HEK293 (cell line): ENCODE measurements around the gene CTTN.

Experiments used
- CTCF ChIA-PET: fragments of 350-600 bp; formaldehyde crosslinking; extraction: SDS; loops from one replicate; lab custom pipeline; 2021; ENCODE audit warnings: antibody characterized with exemption; lab: Yijun Ruan, JAX
- POLR2A ChIA-PET: fragments of 300-600 bp; formaldehyde crosslinking; extraction: SDS; loops from one replicate; lab custom pipeline; 2020; ENCODE audit warnings: antibody characterized with exemption, inconsistent platforms; lab: Yijun Ruan, JAX
- H3K27ac ChIP-seq: fragments of 200-500 bp; sonication (Bioruptor generic); 2 replicates; pipeline ENCODE4 v1.5.1; 2014; ENCODE audit warnings: low read depth, low read length, control low read depth, inconsistent platforms; ENCODE audit errors: extremely low read depth
- H3K36me3 ChIP-seq, 2 experiments: fragments of 200-500 bp in 1 of 2; sonication (Bioruptor generic) in 1 of 2; 1 replicate in 1 of 2; 2 replicates in 1 of 2; pipeline ENCODE4 v1.5.1; 2014 to 2017; ENCODE audit warnings: inconsistent platforms in 2 of 2, low read length in 2 of 2; ENCODE audit not compliant: control insufficient read depth in 2 of 2, insufficient read depth in 1 of 2
- H3K4me1 ChIP-seq: fragments of 200-500 bp; sonication (Bioruptor generic); 2 replicates; pipeline ENCODE4 v1.5.1; 2014; ENCODE audit warnings: mild to moderate bottlenecking, low read length, inconsistent platforms; ENCODE audit not compliant: control insufficient read depth, insufficient read depth
- H3K4me3 ChIP-seq: 2 replicates; pipeline ENCODE4 v1.5.1; 2011; ENCODE audit warnings: low read depth, mild to moderate bottlenecking, control low read depth, low read length, moderate library complexity
- H3K9me3 ChIP-seq: fragments of 200-500 bp; sonication (Bioruptor generic); 2 replicates; pipeline ENCODE4 v1.5.1; 2014; ENCODE audit warnings: low read depth, low read length, inconsistent platforms; ENCODE audit not compliant: control insufficient read depth, insufficient read depth
- FEZF1 ChIP-seq: fragments of 450-650 bp; formaldehyde crosslinking; IDR thresholded peaks from 2 replicates; pipeline ENCODE4 v1.5.1; 2016; ENCODE audit warnings: missing biosample characterization, missing genetic modification characterization
- KLF9 ChIP-seq: fragments of 450-650 bp; formaldehyde crosslinking; IDR thresholded peaks from 2 replicates; pipeline ENCODE4 v1.5.1; 2016; ENCODE audit warnings: missing biosample characterization, missing genetic modification characterization, low read depth
- OVOL3 ChIP-seq: fragments of 450-650 bp; formaldehyde crosslinking; IDR thresholded peaks from 2 replicates; pipeline ENCODE4 v1.5.1; 2016; ENCODE audit warnings: missing biosample characterization, missing genetic modification characterization
- PRDM1 ChIP-seq: fragments of 450-650 bp; formaldehyde crosslinking; IDR thresholded peaks from 2 replicates; pipeline ENCODE4; 2016; ENCODE audit warnings: missing biosample characterization, missing genetic modification characterization
- REPIN1 ChIP-seq: fragments of 450-650 bp; formaldehyde crosslinking; IDR thresholded peaks from 2 replicates; pipeline ENCODE4 v1.5.1; 2017; ENCODE audit warnings: missing biosample characterization, missing genetic modification characterization, low read depth
- SCRT2 ChIP-seq: fragments of 450-650 bp; formaldehyde crosslinking; IDR thresholded peaks from 2 replicates; pipeline ENCODE4 v1.5.1; 2016; ENCODE audit warnings: missing biosample characterization, missing genetic modification characterization
- SP2 ChIP-seq: fragments of 450-650 bp; formaldehyde crosslinking; IDR thresholded peaks from 2 replicates; pipeline ENCODE4 v1.5.1; 2016; ENCODE audit warnings: missing biosample characterization, missing genetic modification characterization
- TCF7L2 ChIP-seq: IDR thresholded peaks from 2 replicates; pipeline ENCODE4 v1.6.1; 2011; ENCODE audit warnings: low read depth, mild to moderate bottlenecking, inconsistent platforms, low read length, moderate library complexity, borderline replicate concordance
- YY2 ChIP-seq: fragments of 450-650 bp; formaldehyde crosslinking; IDR thresholded peaks from 2 replicates; pipeline ENCODE4 v1.5.1; 2016; ENCODE audit warnings: missing biosample characterization, missing genetic modification characterization
- ZBTB20 ChIP-seq: fragments of 450-650 bp; formaldehyde crosslinking; IDR thresholded peaks from 2 replicates; pipeline ENCODE4 v1.5.1; 2016; ENCODE audit warnings: missing biosample characterization, missing genetic modification characterization
- ZIC2 ChIP-seq: fragments of 450-650 bp; formaldehyde crosslinking; IDR thresholded peaks from 2 replicates; pipeline ENCODE4 v1.5.1; 2016; ENCODE audit warnings: missing biosample characterization, missing genetic modification characterization
- ZNF133 ChIP-seq: fragments of 450-650 bp; formaldehyde crosslinking; IDR thresholded peaks from 2 replicates; pipeline ENCODE4 v1.5.1; 2016; ENCODE audit warnings: missing biosample characterization, missing genetic modification characterization
- ZNF140 ChIP-seq: fragments of 450-650 bp; formaldehyde crosslinking; IDR thresholded peaks from 2 replicates; pipeline ENCODE4 v1.5.1; 2016; ENCODE audit warnings: missing biosample characterization, missing genetic modification characterization
- ZNF146 ChIP-seq: fragments of 450-650 bp; formaldehyde crosslinking; IDR thresholded peaks from 2 replicates; pipeline ENCODE4 v1.5.1; 2016; ENCODE audit warnings: missing biosample characterization, missing genetic modification characterization
- ZNF19 ChIP-seq: fragments of 450-650 bp; formaldehyde crosslinking; IDR thresholded peaks from 2 replicates; pipeline ENCODE4; 2016; ENCODE audit warnings: missing biosample characterization, missing genetic modification characterization, low read depth
- ZNF211 ChIP-seq: fragments of 450-650 bp; formaldehyde crosslinking; IDR thresholded peaks from 2 replicates; pipeline ENCODE4 v1.5.1; 2016; ENCODE audit warnings: low read depth, missing biosample characterization, missing genetic modification characterization
- ZNF23 ChIP-seq: fragments of 450-650 bp; formaldehyde crosslinking; IDR thresholded peaks from 2 replicates; pipeline ENCODE4 v1.5.1; 2016; ENCODE audit warnings: missing biosample characterization, missing genetic modification characterization, borderline replicate concordance
- ZNF280C ChIP-seq: fragments of 450-650 bp; formaldehyde crosslinking; IDR thresholded peaks from 2 replicates; pipeline ENCODE4 v1.5.1; 2016; ENCODE audit warnings: missing biosample characterization, missing genetic modification characterization
- ZNF473 ChIP-seq: fragments of 450-650 bp; formaldehyde crosslinking; IDR thresholded peaks from 2 replicates; pipeline ENCODE4 v1.5.1; 2017; ENCODE audit warnings: missing biosample characterization, missing genetic modification characterization
- ZNF48 ChIP-seq: fragments of 450-650 bp; formaldehyde crosslinking; IDR thresholded peaks from 2 replicates; pipeline ENCODE4 v1.5.1; 2016; ENCODE audit warnings: missing biosample characterization, missing genetic modification characterization
- ZNF664 ChIP-seq: fragments of 450-650 bp; formaldehyde crosslinking; IDR thresholded peaks from 2 replicates; pipeline ENCODE4 v1.5.1; 2016; ENCODE audit warnings: missing biosample characterization, missing genetic modification characterization
- ZNF701 ChIP-seq: fragments of 450-650 bp; formaldehyde crosslinking; IDR thresholded peaks from 2 replicates; pipeline ENCODE4 v1.5.1; 2016; ENCODE audit warnings: missing biosample characterization, missing genetic modification characterization
- ZNF792 ChIP-seq: fragments of 450-650 bp; formaldehyde crosslinking; IDR thresholded peaks from 2 replicates; pipeline ENCODE4 v1.5.1; 2016; ENCODE audit warnings: missing biosample characterization, missing genetic modification characterization
- ZXDB ChIP-seq: fragments of 450-650 bp; formaldehyde crosslinking; IDR thresholded peaks from 2 replicates; pipeline ENCODE4 v1.5.1; 2016; ENCODE audit warnings: missing biosample characterization, missing genetic modification characterization
- TF ChIP-seq, protein P1 (sequence below): fragments of 450-650 bp; formaldehyde crosslinking; IDR thresholded peaks from 2 replicates; pipeline ENCODE4 v1.5.1; 2016; ENCODE audit warnings: missing biosample characterization, missing genetic modification characterization, borderline replicate concordance

Gene CTTN

DNA sequence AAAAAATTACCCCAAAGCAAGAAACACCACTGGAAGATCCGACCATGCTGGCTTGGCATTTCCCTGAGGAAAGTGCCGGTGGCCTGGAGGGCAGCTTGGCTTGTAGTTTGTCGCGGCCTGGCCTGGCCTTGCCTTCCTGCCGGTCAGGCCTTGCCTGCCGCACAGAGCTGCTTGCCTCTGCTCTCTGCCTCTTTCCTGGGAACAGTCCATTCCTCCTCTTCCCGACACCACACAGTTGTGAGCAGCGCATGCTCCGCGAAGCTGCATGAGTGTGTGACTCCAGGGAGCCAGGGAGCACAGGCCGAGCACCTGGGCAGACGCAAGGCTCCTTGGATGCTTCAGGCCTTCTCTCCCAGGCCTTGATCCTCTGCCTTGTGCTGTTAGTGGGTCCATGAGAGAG, 19.8 kb downstream of the CTTN start (continued):
- TF ChIP-seq, protein P1, sequence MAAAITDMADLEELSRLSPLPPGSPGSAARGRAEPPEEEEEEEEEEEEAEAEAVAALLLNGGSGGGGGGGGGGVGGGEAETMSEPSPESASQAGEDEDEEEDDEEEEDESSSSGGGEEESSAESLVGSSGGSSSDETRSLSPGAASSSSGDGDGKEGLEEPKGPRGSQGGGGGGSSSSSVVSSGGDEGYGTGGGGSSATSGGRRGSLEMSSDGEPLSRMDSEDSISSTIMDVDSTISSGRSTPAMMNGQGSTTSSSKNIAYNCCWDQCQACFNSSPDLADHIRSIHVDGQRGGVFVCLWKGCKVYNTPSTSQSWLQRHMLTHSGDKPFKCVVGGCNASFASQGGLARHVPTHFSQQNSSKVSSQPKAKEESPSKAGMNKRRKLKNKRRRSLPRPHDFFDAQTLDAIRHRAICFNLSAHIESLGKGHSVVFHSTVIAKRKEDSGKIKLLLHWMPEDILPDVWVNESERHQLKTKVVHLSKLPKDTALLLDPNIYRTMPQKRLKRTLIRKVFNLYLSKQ (tag by site-specific recombination): no peak
- TF ChIP-seq YY2 (tag by site-specific recombination) (no peak), TCF7L2 (no peak), ZNF19 (tag by site-specific recombination) (no peak), ZNF133 (tag by site-specific recombination) (no peak), ZNF473 (tag by site-specific recombination) (no peak), SP2 (no peak), FEZF1 (tag by site-specific recombination) (no peak), ZNF701 (tag by site-specific recombination) (no peak), ZNF280C (tag by site-specific recombination) (no peak)

DNA sequence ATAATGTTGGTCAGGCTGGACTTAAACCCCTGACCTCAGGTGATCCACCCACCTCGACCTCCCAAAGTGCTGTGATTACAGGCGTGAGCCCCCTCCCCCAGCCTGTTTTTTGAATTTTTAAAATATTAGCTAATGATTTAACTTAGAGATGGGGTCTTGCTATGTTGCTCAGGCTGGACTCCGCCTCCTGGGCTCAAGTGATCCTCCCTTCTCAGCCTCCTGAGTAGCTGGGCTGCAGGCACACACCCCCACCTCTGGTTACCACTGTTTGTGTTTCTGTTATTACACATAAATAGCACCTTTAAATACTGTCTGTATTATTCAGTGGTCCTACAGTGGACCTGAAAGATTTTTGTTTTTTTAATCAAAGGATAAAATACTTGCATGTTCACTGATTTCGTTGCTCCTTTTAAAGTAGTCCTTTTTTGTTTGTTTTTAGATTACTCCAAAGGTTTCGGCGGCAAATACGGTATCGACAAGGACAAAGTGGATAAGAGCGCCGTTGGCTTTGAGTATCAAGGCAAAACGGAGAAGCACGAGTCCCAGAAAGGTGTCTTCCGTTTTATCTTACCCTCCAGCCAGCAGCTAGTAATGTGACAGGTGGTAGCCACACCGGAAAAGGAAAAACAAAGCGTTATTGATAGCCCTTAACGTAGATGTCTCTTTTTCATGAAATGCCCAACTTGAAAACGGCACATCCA, 21.1 kb downstream of the CTTN start:
- ChIA-PET POLR2A (interaction anchor here (0.7 to 1.1 kb wide), 3 partner anchors 11 to 21 kb away, joined by 3 to 5 read pairs (median 4); partner anchors contain the start of gene CTTN), CTCF (no interaction called here)
- no peaks in the 10 kb centered on the region for H3K9me3 ChIP-seq
- H3K36me3 ChIP-seq: peaks cover 4 to 94% of the 10 kb centered on the region in 2 experiments; a peak in 2 of 3 replicates
- no peak overlapping the region for H3K4me3 ChIP-seq
- H3K27ac ChIP-seq: no peak overlapping the region
- no peaks in the 10 kb centered on the region for H3K4me1 ChIP-seq
- no peak for TF ChIP-seq ZNF792
- no peak for TF ChIP-seq PRDM1 (tag by site-specific recombination)
- TF ChIP-seq ZNF211 (tag by site-specific recombination): no peak
- no peak for TF ChIP-seq ZNF664 (tag by site-specific recombination)
- TF ChIP-seq ZBTB20: no peak
- no peak for TF ChIP-seq REPIN1 (tag by site-specific recombination)
- no peak for TF ChIP-seq ZNF48
- no peak for TF ChIP-seq ZIC2

DNA sequence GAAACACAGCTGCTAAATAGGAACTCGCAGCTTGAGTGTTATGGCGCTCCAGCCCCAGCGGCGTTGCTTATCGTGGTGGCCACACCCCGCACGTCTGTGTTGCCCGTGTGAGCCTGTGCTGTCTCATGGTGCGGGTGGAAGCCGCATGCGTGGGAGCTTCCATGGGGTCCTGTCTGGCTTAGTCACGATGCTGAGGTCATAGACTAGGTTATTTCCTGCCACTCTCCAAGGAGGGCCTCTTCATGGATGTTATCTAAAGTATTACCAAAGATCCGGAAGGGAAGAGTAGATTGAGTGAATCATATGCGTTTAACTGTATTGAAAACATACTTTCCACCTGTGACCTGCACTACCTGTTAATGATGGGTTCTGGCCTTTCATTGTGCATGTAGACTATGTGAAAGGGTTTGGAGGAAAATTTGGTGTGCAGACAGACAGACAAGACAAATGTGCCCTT, 21.7 kb downstream of the CTTN start:
- ChIA-PET CTCF (no interaction called here), POLR2A (interaction anchor here (1.1 kb wide), 1 partner anchor 22 kb away, joined by 4 read pairs; the partner anchor contains the start of gene CTTN)
- no peaks in the 10 kb centered on the region for H3K4me1 ChIP-seq
- H3K4me3 ChIP-seq: no peak overlapping the region
- TF ChIP-seq ZNF133 (tag by site-specific recombination): no peak
- TF ChIP-seq OVOL3 (tag by site-specific recombination): no peak
- TF ChIP-seq ZXDB: no peak
- no peak for TF ChIP-seq ZNF146
- TF ChIP-seq ZNF48: no peak
- no peak for TF ChIP-seq ZNF140 (tag by site-specific recombination)
- TF ChIP-seq KLF9: no peak
- no peak for TF ChIP-seq ZNF23 (tag by site-specific recombination)
- TF ChIP-seq SCRT2 (tag by site-specific recombination): no peak
- TF ChIP-seq PRDM1 (tag by site-specific recombination): no peak
- peaks cover 4 to 94% of the 10 kb centered on the region in 2 experiments; a peak in 2 of 3 replicates for H3K36me3 ChIP-seq
- H3K27ac ChIP-seq: no peak overlapping the region
- no peaks in the 10 kb centered on the region for H3K9me3 ChIP-seq
